D341Med (cell line): ENCODE measurements around the gene CHCHD4.
A peak's percentile ranks its signal among the peaks of the same experiment; 100 is the strongest.

Experiments used
- DNase-seq: peaks from one replicate; pipeline ENCODE4 v3.0.0; 2012; ENCODE audit warnings: low spot score

Gene CHCHD4

DNA sequence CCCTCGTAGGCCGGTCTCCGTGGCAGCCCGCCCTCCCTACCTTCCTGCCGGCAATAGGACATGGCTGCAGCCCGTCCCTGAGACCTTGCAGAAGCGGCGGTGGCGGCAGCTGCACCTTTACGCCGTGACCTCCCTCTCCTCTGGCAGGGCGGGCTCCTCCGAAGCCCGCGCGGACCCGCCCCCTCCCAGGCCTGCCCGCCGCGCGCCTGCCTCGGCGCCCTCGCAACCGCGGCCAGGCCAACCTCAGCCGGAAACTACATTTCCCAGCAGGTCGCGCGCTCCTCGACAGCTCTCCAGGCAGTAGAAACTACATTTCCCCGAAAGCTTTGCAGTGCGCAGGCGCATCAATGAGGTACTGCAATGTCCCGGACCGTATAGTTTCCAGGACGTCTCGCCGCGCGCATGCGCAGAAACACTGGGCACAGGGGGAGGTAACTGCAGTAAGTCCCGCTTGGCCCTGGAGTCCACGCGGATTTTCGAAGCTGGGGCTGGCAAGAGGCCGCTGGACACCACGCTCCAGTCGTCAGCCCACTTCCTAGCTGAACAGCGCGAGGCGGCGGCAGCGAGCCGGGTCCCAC, at the start of gene CHCHD4, which contains the start of gene TMEM43:
TSS of gene CHCHD4 (minus strand) at position 256 of the 578 bp plus-strand sequence. CDS start at position 62, 194 bp downstream.
TSS of gene TMEM43 (plus strand) at position 438 of the 578 bp plus-strand sequence. CDS start 142 bp downstream, outside the sequence.
- DNase-seq: peak; percentile 98

GRCh38 chr3:14172496-14172895, 47.8 kb upstream of the CHCHD4 start:
- DNase-seq: no peak

GRCh38 chr3:14170531-14171159, 46.0 kb upstream of the CHCHD4 start:
- DNase-seq: no peak

DNA sequence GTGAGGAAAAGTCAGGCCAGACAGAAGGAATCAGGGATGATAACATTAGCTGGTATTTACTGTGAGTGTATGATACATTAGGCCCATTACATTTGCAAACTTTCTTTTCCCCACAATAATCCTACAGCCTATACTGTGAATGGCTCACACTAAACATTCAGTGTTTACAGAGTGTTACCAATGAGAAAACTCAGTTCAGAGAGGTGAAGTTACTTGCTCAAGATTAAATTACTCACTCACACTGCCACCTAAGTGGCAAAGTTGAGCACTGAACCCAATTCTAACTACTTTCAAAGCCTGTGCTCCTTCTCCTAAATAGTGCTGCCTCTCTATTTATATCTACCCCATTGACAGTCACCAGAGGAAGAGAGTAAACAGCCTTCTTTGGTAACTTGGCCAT, 45.2 kb upstream of the CHCHD4 start:
- DNase-seq: no peak

- DNase-seq: no peak
Measured at GRCh38 chr3:14169435-14169834, 44.8 kb upstream of the CHCHD4 start.

DNA sequence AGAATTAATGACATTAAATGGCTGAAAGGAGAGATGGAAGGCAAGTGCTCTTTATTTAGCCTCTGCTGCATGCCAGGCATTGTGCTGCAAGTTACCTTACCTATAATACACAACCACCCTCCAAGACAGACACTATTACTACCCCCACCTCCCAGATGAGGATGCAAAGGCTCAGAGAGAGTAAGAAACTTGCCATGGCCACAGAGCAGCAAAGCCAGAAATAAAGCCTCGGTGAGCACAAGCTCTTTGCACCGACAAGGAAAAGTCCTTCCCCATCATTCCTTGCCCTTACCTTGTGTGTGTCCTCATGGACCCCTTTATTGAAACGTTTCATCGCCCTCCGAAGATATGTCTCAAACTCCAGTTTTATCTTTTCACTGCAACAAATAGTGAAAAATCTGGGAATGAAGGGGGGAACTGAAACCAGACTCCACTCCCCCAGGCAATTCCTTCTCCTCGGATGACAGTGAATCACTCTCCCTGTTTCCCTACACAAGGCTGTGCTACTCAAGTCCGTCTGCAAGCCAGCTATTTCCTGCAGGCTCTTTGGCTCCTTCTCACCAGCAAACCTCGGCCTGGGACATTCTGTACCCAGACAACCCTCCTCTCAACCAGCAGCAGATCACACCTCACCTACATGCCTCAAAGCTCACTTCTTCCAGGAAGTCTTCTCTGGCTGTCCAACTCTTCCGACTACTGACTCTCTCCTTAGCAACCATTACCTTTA, 42.4 kb upstream of the CHCHD4 start:
- DNase-seq: no peak

DNA sequence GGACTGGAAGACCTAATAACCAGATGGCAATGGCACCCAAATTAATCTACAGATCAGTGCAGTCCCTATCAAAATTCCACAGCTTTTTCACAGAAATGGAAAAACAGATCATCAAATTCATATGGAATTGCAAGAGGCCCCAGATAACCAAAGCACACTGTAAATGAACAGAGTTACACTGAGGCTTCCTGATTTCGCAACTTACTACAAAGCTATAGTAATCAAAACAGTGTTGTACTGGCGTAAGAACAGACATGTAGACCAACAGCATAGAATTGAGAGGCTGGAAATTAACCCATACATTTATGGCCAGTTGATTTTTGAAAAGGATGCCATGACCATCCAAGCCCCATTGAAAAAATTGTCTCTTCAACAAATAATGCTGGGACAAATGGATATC, 37.5 kb upstream of the CHCHD4 start:
- DNase-seq: no peak

DNA sequence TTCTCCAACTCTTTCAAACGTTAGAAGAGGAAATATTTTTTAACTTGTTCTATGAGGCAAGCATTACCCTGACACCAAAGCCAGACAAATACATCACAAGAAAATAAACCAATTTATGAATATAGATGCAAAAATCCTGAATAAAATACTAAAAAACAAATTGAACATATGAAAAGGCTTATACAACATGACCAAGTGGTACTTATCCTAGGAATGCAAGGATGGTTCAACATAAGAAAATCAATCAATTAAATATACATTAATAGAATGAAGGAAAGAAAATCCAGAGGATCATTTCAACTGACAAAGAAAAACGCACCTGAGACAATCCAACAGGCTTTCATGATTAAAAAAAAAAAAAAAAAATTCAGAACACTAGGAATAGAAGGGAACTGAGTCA, 36.6 kb upstream of the CHCHD4 start:
- no peak for DNase-seq

DNA sequence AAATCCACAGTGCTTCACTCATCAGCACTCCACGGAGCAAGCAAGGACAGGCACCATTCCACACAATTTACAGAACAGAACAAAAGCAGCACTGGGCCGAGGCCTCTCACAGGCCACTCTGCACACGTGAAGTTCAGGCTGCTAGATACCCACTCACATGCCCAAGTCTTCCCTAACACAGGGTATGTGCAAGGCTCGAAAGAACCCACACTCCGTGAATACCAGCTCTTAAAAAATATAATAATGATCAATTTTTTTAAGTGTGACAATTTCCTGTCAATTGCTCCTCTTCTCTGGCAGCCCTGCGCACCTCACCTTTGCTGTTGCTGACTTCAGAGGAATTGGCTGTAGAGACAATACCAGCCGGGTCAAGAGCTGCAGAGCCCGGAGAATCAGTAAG, 34.8 kb upstream of the CHCHD4 start:
- no peak for DNase-seq

GRCh38 chr3:14158370-14158769, 33.7 kb upstream of the CHCHD4 start:
- no peak for DNase-seq

GRCh38 chr3:14157951-14158350, 33.3 kb upstream of the CHCHD4 start:
- DNase-seq: no peak

DNA sequence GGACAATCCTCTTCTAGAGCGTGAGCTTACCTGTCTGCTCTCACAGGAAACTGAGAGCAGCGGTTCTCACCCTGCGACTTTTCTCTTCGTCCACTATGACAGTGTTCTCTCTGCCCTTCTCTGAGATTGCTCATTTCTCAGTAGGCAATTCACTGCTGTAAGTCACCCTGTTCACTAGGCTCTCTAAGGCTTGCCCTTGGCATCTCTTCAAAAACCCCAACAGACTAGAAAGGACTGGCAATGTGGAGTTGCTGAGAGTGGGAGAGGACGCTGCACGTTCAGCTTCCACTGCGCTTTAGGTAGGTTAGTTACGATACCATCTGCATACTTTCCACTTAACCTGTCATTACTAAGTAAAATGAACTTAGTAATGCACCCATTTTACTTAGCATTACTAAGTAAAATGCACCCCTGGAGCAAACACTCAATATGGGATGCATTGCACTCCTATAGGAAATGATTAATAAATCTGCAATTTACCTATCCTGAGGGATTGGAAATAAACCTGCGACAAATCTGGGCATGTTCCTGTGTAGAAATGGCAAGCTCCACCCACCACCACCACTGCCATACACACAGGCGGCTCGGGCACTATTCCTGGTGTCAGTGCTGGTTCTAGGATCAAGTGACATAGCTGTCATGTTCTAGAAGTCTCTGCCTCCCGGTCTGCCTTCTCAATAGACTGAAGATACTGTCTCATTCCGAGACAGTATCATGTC, 32.3 kb upstream of the CHCHD4 start:
- DNase-seq: no peak

DNA sequence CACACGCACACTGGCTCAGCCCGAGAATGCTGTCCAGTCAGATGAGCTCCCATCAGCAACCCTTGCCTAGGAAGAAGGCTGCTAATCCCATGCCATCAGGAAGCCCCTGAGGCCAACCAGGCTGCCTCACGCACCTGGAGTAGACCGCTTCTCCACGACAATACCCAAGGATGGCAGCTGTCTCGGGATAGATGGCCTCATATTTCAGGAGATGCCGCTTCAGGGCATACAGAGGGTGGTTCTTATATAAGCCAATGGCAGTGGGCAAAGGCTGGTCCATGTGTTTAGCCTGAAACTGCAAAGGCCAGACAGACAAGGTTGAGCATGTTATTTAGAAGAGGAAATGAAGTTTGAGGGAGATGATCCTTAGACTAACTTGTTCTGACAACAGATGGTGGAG, 31.5 kb upstream of the CHCHD4 start:
- DNase-seq: no peak

DNA sequence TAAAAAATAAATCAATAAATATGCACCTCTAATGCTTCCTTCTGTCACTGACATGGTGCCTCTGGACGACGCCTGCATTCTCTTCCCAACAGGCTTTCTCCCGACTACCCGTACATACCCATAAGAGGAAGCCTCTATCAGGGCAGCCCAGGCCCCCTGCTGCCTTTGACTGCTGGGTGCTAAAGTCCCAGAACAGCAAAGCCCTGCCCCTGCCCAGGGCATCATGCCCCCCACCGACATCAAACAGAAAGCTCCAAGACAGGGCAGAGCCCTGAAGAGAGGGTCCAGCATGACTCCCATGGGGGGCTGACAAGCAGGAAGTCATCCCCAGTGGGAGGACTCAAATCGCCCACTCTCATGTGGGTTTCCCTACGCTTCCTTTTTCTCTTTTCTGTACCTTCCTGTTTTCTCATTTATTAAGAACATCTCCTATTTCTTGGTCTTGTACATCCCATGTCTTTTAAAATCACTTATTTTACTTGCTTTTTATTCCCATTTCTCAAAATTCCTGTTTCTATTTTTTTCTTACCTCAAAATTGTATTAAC, 30.3 kb upstream of the CHCHD4 start:
- no peak for DNase-seq

GRCh38 chr3:14154276-14154675, 29.6 kb upstream of the CHCHD4 start:
- no peak for DNase-seq

GRCh38 chr3:14153663-14154062, 29.0 kb upstream of the CHCHD4 start:
- DNase-seq: no peak

- no peak for DNase-seq
Measured at GRCh38 chr3:14152963-14153355, 28.3 kb upstream of the CHCHD4 start.

DNA sequence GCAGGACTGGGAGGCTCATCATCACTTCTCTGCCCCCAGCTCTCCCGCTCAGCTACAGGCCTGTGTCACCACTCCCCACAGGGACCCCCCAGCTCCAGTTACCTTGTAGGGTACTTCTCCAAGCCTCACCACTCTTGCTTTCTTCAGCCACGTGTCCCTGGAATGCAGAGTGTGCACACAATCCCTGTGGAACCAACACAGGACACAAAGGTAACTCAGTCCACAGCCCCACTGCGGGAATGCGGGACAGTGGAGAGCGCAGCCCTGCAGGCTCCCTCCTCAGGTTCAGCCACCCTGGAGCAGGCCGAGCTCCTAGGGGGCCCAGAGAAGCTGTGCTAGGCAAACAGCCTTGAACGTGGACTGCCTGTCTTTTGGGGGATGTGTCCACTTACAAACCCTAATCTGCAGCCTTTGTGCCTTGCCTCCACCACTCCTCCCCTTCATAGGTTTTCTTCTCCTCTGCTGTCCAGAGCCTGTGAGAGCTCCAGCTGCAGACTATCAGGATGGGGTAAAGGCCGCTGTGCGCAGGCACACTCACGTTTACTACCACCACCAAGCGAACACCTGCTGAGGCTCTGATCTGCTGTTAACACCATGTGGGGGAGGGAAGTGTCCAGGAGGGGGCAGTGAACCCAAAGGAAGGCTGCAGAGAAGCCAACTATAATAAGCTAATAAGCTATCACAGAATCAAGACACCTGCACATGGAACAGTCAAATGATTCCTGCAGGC, 27.7 kb upstream of the CHCHD4 start:
- no peak for DNase-seq

GRCh38 chr3:14151471-14152083, 26.9 kb upstream of the CHCHD4 start:
- no peak for DNase-seq

DNA sequence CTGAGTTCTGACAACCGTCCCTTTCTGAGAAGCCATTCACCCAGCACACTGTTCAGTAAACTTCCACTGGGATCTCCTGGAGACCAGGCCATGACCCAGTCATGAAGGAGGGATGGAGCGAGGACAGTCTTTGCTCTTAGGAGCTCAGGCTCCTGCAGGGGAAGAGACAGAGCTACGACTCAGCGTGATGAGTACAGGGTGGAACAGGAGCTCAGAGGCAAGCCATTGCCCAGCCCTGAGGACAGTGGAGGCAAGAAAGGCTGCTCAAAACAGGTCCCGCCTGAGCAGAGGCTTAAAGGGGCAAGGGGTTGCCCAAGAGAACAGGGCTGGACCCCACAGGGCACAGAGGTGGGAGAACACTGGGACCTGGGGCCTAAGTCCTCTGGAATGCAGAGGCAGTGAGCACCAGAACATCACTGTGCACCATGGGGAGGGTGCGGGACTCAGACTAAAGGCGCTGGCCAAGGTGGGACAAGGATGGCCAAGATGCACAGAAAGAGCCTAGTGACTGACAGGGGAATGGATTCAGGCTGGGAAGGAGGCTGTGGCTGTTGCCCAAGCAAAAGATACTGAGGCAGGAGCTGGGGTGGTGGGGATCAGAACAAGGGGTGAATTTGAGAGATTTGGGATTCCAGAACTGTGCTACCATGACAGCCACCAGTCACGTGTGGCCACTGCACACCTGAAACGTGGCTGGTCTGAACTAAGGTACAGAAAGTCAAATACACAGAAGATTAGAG, 26.0 kb upstream of the CHCHD4 start:
- DNase-seq: no peak

DNA sequence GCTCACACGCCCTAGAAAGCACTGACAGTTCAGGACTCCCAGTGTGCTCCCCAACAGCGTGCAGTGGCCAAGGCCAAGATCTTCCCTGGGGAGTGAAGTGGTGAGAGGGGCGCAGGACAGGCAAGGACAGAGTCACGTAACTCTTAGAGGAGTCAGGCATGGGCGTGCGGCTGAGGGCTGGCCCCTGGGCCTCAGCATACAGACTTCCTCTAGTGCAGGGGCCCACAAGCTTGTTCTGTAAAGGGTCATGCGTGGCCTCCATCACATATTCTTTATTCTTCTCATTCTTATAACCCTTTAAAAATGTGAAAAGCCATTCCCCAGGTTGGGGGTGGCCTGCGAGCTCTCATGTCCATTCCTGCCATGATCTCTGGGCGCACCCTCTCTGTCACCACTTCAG, 25.4 kb upstream of the CHCHD4 start:
- DNase-seq: no peak
